Stimulated activated CD8-positive, alpha-beta memory T cell treated with anti-CD3 and anti-CD28 coated beads, Interleukin-12 subunit alpha, Interleukin-12 subunit beta, amount 100 ng/mL, for 24 hours (primary cell): ENCODE results near the gene MFAP2.
A peak's percentile ranks its signal among the peaks of the same experiment; 100 is the strongest.

Experiments
- DNase-seq: peaks from one replicate; pipeline ENCODE4 v3.0.0-alpha.2; 2020; ENCODE audit errors: extremely low read depth

MFAP2 gene, protein sequence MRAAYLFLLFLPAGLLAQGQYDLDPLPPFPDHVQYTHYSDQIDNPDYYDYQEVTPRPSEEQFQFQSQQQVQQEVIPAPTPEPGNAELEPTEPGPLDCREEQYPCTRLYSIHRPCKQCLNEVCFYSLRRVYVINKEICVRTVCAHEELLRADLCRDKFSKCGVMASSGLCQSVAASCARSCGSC

DNA sequence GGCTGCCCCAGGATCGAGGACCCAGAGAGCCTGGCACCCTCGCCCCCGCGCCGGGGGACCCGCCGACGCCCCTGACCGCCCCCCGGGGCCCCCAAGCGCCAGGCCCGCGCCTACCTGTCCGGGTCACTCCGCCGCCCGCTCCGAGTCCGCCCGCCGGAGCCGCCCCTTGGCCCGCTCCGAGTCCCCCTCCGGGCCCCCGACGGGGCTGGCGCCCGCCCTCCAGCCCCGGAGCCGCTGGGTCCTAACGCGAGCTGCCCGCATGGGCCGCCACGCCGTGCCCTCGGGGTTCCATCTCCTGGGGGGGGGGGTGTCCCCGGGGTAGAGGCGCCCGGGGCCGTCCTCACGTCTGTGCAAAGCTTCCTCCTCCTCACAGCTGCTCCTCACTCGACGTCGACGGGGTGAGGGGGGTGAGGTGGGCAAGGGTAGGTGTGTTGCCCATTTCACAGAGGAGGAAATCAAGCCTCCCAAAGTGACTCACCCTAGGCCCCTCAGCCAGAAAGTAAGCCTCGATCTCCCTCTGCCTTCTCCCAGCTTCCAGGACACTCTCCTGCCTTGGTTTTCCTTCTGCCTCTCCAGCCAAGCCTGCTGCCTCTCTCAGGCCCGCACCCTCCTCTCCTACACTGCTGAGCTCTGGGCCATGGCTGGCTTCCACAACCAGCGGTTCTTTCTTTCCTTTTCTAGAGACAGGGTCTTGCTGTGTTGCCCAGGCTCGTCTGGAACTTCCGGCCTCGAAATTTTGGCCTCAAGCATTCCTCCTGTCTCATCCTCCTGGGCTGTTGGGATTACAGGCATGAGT, at the start of gene MFAP2:
Gene MFAP2 (minus strand): TSS at position 148 of the 796 bp plus-strand sequence. CDS start 2,347 bp downstream, outside the sequence.
- no peak for DNase-seq

DNA sequence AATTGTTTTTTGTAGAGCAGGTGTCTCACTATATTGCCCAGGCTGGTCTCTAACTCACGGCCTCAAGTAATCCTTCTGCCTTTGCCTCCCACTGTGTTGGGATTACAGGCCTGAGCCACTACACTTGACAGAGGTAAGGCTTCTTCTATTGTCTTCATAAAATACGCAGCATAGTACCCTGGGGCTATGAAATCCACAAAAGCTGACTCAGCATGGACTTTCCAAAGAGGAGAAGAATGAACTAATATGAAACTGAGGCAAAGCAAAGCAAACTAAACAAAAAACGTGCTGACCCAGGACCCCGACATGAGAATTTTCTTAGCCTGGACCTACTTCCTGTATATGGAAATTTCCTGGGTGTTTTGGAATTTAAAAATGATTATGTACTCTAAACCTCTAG, 49.8 kb upstream of the MFAP2 start:
- no peak for DNase-seq

DNA sequence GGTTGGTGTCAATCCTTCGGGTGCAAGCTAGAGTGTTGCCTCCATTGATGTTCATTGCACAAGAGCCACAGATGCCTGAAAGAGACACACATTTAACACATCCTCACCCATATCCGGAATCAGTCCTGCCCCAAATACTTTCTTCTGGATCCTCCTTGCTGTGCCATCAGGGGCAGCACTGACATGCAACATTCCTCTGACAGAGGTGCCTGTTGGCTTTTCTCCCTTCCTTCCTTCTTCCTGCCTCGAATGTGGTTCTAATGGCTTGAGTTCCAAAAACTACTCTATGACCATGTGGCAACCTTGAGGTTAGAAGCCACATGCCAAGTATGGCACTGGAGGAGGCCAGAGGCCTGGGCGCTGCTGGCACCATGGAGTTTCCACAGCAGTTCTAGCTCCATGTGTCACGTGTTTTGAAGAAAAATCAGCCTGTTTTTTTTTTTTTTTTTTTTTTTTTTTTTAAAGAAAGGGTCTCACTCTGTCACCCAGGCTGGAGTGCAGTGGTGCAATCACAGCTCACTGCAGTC, 48.3 kb upstream of the MFAP2 start:
- no peak for DNase-seq

DNA sequence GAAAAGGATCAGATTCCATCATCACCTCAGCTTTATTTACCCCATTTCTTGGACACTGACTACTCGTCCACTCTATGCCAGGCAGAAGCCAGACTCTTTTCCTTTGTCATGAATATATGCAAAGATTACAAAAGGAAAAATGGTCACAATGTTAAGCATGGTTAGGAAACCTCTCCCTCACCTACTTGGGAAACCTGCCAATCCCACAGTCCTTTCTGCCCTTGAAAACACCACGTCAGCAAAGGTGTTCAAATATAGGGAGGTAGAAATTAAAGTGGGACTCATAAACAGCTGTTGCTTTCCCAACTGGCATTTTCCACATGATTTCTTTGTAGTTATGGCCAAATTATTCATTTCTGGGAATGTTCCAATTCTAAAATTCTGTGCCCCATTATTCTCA, 47.5 kb upstream of the MFAP2 start:
- DNase-seq: no peak

DNA sequence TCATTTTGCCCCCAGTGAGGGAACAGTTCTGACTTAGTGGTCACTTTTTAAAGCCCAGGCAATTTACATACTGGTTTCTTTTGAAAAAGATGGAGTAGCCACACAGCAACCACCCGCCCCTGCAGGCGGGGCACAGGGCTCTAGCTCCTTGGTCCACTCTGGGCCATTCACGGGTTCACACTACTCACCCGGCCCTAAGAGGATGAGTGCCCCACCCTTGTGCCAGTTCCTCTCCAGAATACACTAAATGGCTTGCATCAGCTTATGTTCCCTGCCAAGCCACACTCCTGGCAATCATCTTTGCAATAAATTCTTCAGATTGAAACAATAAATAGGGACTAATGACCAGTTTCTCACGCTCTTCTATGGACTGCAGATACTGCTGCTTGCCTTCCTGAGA, 47.0 kb upstream of the MFAP2 start:
- no peak for DNase-seq

DNA sequence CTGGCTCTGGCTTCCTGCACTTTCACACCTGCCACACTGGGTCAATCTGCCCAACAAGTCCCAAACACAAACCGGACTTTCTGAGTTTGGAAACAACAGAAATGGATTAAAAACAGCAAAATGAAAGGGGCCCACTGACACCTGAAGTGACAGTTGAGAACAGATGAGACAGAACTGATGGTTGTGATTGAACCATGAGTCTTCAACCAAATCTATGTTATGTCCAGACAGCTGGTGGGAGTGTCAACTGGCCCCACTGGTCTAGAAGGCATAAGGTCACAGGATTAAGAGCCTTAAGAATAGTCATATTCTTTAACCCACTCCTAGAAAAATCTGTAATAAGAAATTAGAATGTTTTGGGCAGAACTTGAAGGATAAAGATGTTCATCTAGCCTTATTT, 44.3 kb upstream of the MFAP2 start:
- DNase-seq: no peak

DNA sequence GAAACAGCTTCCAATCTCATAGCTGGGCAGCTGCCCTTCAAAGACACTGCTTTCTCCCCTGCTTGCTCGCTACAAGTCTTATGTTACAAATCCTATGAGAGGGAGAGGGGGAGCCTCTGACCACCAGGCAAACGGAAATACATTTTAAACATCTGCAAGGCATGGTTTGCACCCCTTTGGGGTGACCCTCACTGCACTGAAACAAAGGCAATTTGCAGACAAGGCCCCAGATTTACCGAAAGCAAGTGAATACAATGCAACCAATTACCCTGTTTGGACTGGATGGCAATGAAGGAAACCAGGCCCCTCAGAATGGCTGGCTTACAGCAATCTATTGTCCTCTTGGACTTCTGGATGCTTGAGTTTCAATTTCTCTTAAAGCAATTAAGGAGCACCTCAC, 43.2 kb upstream of the MFAP2 start:
- DNase-seq: no peak

DNA sequence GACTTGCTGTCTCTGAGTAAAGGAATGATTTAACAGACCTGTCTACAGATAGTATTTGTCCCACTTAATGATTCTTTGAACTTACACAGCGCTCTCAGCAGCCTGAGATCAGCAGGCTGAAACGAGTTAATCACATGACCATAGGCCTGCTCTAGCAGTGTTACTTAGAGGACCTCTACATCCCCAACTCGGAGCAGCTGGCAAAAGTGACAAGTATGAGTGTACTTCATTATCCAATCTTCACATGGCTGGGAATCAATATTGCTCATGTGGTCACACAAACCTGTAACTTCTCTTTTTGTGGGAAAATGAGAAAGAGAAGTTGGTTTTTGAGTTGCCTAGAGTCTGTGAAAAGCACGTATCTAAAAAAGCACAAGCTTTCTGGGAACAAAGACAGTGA, 42.7 kb upstream of the MFAP2 start:
- no peak for DNase-seq

DNA sequence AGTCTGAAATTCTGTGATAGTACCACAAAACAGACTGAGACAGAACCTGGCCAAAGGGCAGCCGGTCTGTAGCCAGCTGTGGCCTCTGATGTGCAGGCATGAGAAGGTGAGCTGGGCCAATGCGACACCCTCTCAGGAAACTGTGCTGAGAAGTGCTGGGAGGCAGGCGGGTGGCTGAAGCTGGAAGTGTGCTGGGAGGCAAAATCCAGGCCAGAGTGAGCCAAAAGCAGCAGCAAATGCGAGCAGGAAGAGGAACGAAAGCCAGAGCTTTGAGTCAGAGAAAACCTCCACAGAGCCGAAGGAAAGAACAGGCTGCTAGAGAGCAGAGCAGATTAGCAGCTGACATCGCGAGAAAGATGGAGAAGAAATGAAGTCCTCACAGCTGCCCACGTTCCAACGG, 41.5 kb upstream of the MFAP2 start:
- no peak for DNase-seq

DNA sequence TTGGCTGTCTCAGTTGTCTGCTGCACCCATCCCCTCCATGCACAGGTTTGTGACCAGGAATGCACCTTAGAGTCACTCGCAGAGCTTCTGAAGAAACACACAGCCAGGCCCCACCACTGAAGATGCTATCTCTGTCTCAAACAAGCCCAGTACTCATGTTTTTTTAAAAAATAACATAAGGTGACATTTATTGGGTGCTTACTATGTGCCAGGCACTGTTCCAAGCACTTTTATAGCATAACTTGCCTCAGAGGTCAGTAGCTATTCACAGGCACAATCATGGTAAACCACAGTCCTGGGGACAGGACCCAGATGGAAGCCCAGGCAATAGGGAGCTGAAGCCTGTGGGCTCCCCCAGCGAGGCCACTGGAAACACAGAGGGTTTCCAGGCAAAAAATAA, 40.1 kb upstream of the MFAP2 start:
- no peak for DNase-seq

DNA sequence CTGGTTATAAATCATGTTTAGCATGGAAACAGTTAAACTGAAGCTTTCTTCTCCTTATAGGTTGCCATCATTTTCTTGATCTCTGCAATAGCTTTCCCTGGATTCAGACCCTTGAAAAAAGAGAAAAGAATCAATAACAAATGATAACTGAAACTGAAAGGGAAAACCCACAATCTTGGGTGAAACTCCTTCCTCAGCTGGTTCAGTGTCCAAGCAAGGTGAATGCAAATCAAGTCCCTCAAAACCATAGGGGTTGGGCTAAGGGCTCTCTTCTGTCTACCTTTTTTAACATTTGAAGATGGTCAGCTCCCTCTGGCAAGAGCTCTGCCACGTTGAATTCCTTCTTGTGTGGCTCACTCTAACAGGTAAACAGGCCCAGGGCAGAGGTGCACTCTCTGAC, 38.4 kb upstream of the MFAP2 start:
- no peak for DNase-seq

DNA sequence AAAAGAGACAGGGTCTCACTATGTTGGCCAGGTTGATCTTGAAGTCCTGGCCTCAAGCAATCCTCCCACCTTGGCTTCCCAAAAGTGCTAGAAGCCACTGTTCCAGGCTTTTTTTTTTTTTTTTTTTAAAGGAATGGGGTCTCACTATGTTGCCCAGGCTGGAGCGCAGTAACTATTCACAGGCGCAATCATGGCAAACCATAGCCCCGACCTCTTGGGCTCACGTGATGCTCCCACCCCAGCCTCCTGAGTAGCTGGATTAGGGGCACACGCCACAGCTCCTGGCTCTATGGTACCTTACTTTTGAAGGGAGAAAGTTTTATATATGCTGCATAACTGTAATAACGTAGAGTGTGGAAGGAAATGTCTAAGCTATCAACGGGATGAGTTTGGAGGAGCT, 37.0 kb upstream of the MFAP2 start:
- no peak for DNase-seq

DNA sequence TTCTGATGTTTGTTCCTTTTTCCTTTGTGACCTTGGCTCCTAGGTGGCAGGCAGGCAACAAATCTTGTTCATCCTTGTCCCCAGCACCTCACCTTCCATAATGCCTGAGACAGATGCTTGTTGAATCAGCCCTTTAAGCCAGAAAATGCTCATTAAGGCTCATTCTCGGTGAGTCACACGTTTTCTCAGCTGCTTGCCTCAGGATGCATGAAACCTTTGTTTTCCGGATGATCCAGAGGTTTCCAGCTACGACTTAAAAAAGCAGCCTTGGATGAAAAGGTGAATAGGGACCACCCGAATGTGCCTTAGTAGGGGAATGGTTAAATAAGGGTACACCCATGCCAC, 35.9 kb upstream of the MFAP2 start:
- no peak for DNase-seq

DNA sequence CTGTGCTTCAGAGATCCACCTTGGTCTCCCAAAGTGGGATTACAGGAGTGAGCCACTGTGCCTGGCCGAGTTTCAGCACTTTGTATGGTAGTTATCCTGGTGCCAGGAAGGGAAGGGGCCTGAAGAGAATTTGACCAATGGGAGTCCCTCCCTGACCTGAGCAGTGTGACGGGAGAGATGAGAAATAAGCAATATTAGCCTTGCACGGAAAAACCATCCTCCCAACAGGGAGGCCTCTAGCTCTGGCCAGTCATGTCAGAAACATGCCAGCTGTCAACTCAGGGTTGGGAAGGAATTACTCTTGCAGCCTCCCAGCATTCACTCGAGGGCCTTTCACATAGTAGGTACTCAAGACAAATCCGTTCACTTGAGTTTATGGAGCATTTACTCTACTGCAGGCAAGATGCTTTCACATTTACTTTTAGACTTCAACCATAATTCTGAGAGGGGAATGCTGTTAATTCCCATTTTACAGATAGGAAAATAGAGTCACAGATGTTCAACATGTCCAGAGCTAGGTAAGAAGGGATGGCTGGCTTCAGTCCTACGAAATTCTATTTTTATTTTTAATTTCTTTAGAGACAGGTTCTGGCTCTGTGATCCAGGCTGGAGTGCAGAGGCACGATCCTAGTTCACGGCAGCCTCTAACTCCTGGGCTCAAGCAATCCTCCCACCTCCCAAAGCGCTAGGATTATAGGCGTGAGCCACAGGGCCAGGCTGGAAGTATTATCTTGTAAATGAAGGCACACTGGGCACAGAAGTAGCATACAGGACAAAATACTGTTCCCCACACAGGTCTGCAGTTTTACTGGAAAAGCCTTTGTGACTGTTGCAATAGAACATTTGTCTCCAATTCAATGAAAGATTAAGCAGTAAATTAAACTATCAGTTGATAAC, 34.5 kb upstream of the MFAP2 start:
- no peak for DNase-seq

DNA sequence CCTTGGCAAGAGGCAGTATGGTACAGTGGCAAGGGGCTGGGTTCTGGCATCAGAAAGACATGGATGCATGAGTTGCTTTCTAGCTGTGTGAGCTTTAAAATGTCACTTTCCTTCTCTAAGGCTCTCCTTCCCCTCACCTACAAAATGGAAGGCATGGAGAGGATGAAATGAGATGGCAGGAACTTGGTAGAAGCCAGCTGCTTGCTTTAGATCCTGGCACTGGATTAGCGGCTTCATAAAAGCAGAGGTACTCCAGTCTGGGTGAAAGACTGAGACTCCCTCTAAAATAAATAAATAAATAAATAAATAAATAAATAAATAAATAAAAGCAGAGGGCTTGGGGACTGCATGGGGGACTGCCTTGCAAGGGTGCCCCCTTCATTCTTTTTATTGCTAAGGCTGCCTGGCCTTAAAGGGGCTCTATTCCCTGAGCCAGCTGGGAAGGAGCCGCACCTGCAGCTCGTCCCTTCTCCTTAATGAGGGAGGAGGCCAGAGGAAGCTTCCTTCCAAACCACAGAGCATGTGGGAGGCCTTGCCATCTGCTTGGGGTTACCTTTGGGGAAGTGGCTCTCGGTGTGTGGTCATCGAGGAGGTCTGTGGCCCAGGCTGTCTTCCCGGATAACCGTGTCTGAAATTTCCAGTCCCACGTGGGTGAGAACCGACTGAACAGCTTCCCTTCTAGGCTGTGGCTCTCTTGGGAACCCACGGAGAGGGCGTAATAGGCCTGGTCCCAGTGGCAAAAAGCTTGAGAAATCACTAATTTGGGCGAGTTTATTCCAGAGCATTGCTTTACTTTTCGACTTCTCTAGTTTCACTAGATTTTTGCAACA, 33.3 kb upstream of the MFAP2 start:
- no peak for DNase-seq

DNA sequence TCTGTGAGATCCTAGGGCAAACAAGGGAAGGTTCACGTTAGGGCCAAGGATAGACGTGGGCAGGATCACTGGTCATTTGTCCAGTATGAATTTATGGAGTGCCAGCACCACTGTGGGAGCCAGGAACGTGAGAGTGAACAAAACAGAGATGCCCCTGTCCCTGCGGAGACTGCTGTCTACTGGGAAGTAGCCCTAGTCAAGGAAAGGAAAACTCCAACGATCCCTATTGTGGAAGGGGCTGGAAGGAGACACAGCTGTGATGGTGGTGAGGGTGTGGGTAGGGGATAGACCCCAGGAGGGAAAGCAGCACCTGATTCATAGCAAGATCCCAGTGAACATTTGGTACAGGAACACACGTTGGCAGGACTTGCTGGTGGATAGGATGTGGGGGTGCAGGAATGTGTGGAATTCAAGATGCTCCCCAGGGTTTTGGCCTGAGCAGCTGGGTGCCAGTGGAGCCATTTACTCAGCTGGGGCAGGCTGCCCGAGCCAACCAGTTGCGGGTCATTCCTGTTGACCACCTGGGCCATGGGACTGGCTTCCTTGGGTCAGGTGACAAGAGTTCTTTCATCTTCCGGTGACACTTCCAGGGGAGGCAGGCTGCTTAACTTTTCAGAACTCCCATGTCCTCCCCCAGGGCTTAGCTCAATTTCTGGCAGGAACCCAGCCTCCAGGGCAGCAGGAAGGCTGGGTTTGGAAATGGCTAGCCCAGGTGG, 32.5 kb upstream of the MFAP2 start:
- no peak for DNase-seq

DNA sequence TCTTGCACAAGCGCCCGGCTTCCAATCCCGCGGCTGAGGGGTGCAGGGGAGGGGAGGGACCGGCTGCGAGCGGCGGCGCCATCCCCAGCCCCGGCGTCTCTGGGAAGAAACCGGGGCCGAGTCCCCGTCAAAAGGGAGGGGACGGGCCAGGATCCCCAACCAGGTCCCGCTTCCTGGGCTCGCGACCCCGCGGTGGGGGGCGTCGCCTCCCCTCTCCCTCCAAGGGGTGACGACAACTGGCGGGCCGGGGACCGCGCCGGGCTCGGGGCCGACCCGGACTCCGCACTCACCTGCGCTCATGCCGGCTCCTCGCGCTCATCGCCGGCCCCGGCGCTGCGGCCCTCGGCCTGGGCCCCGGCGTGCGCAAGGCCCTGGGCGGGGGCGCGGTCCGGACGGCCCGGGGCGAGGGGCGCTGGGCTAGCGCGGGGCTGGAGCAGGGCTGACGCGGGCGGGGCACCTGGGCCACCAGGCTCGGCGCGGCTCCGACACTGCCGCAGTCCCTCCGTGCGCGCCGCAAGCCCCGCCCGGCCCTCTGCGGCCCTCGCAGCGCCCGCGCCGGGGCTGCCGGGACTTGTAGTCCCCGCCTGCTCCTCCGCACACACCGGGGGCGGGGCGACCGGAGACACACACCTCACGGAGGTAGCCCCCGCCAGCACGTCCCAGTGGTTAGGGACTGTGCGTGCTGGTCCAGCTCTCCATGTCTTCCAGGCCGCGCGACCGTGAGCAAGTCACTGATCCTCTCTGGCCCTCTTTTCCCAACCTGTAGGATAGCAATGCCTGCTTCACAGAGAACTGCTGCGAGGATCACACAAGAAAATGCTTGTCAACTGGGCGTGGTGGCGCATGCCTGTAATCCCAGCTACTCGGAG, 31.3 kb upstream of the MFAP2 start, which contains the start of gene ATP13A2:
Gene ATP13A2 (minus strand): TSS at position 490 of the 869 bp plus-strand sequence. CDS start 190 bp downstream, at position 300.
- peak; percentile 66 for DNase-seq

DNA sequence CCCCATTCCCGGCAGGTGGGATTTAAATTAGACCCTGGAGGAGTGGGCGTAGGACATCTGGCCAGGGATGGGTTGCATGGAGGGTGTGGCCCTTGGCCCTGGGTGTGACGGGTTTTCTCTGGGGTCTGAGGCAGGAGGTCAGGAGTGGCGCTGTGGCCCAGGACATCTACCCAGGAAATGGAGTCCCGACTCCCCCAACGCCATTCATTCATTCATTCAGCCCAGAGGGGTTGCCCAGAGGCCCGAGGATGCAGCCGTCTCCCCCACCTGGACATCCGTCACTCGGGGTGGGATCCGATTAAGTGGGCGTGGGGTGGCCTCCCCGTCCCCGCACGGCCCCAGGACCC, 30.6 kb upstream of the MFAP2 start:
- DNase-seq: no peak

DNA sequence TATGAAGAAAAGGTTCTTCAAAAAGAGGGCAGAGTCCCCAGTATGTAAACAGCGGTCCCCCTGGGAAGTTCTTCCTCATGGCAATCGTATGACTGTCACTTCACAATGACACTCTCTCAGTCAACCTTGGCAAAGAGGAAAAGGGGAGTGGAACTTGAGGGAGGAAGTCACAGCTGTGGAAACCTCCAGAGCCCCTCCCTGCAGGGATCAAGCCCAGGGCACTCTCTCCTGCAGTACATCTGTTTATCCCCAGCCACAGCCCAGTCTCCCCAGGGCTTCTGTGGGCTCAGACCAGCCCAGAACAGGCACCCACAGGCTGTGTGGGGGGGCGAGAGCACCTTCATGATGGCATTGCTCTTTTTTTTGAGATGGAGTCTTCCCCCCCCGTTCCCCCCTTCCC, 29.3 kb upstream of the MFAP2 start:
- no peak for DNase-seq
